H1 (cell line): ENCODE data around the gene CNIH3. TPM values are rescaled to one million over a fixed set of nuclear protein-coding genes. Genes with fewer than 3 reads are reported as not detected.
A peak's percentile ranks its signal among the peaks of the same experiment; 100 is the strongest.

ENCODE experiments used
- CTCF ChIA-PET: fragments of 300-600 bp; sonication (Branson Sonifier 250); formaldehyde crosslinking; loops from one replicate; lab custom pipeline; 2021; ENCODE audit not compliant: partially characterized antibody; lab: Charles Lee
- POLR2A ChIA-PET: fragments of 300-600 bp; sonication (Branson Sonifier 250); formaldehyde crosslinking; loops from one replicate; lab custom pipeline; 2021; ENCODE audit warnings: inconsistent platforms; ENCODE audit not compliant: partially characterized antibody; lab: Charles Lee
- DNase-seq, 2 experiments: peaks; one replicate each; pipeline versions ENCODE4 v3.0.0 to v3.0.0-alpha.2; 2010 to 2022; ENCODE audit warnings: low spot score in 2 of 2, low read depth in 1 of 2, mixed read lengths in 1 of 2
- FAIRE-seq: peaks from 2 replicates; lab custom pipeline; 2011; peaks lifted over from hg19 to GRCh38; lab: Jason Lieb, UNC
- H2AFZ ChIP-seq: 2 replicates; pipeline ENCODE4 v1.8.1; 2012; ENCODE audit warnings: low read length, inconsistent platforms
- H2AK5ac ChIP-seq: 2 replicates; pipeline ENCODE4 v1.6.1; 2013; ENCODE audit warnings: low read depth, low read length
- H2BK120ac ChIP-seq: replicated peaks from 2 replicates; pipeline ENCODE3; 2013; ENCODE audit warnings: low read depth, low read length, inconsistent platforms
- H2BK12ac ChIP-seq: 2 replicates; pipeline ENCODE4 v1.6.1; 2013; ENCODE audit warnings: low read depth, low read length
- H2BK15ac ChIP-seq: 2 replicates; pipeline ENCODE4 v1.6.1; 2013; ENCODE audit warnings: low read length
- H2BK20ac ChIP-seq: 2 replicates; pipeline ENCODE4 v1.6.1; 2013; ENCODE audit warnings: low read length
- H2BK5ac ChIP-seq: 2 replicates; pipeline ENCODE4 v1.6.1; 2013; ENCODE audit warnings: low read depth, low read length
- H3K14ac ChIP-seq: 2 replicates; pipeline ENCODE4 v1.6.1; 2013; ENCODE audit warnings: inconsistent platforms; ENCODE audit not compliant: insufficient read length
- H3K18ac ChIP-seq: 2 replicates; pipeline ENCODE4 v1.6.1; 2013; ENCODE audit warnings: low read length; ENCODE audit errors: extremely low read depth
- H3K23ac ChIP-seq: 2 replicates; pipeline ENCODE4 v1.6.1; 2013; ENCODE audit warnings: inconsistent platforms; ENCODE audit not compliant: insufficient read length
- H3K23me2 ChIP-seq: 2 replicates; pipeline ENCODE4 v1.6.1; 2013; ENCODE audit warnings: low read depth, low read length
- H3K27ac ChIP-seq: 2 replicates; pipeline ENCODE4 v1.6.1; 2011; ENCODE audit warnings: low read depth, low read length, inconsistent platforms
- H3K27me3 ChIP-seq, 4 experiments: replicated peaks in 1 of 4; 1 replicate in 1 of 4; 2 replicates in 3 of 4; pipeline versions ENCODE4 v1.6.1 to v1.8.1; 2011 to 2013; ENCODE audit warnings: low read length in 3 of 4, mild to moderate bottlenecking in 3 of 4, inconsistent platforms in 2 of 4, mixed read lengths in 2 of 4, moderate library complexity in 1 of 4; ENCODE audit not compliant: control insufficient read depth in 3 of 4, insufficient read depth in 3 of 4; ENCODE audit errors: extremely low read depth in 1 of 4
- H3K36me3 ChIP-seq, 4 experiments: 2 replicates each; pipeline versions ENCODE4 v1.6.1 to v1.8.1; 2011 to 2013; ENCODE audit warnings: mild to moderate bottlenecking in 4 of 4, low read length in 3 of 4, moderate library complexity in 2 of 4, control low read depth in 1 of 4, inconsistent platforms in 1 of 4; ENCODE audit not compliant: insufficient read depth in 4 of 4, control insufficient read depth in 2 of 4
- H3K4ac ChIP-seq: replicated peaks from 2 replicates; pipeline ENCODE3; 2013; ENCODE audit warnings: low read length, low read depth, mixed read lengths, inconsistent platforms; ENCODE audit not compliant: insufficient read length
- H3K4me1 ChIP-seq, 4 experiments: replicated peaks in 1 of 4; 1 replicate in 1 of 4; 2 replicates in 3 of 4; pipeline versions ENCODE4 v1.6.1 to v1.8.1; 2011 to 2013; ENCODE audit warnings: low read length in 3 of 4, inconsistent platforms in 2 of 4, mixed read lengths in 1 of 4; ENCODE audit not compliant: insufficient read depth in 4 of 4, control insufficient read depth in 3 of 4
- H3K4me2 ChIP-seq, 2 experiments: 2 replicates each; pipeline versions ENCODE4 v1.6.1 to v1.8.1; 2011 to 2013; ENCODE audit warnings: low read depth in 2 of 2, low read length in 2 of 2, control low read depth in 1 of 2, inconsistent platforms in 1 of 2, mild to moderate bottlenecking in 1 of 2; ENCODE audit not compliant: insufficient read depth in 1 of 2
- H3K4me3 ChIP-seq, 4 experiments: fragments of 200-600, 300-600 bp in 1 of 4; sonication (generic), shearing (Covaris generic), sonication (Bioruptor Twin) in 1 of 4; 2 replicates each; pipeline versions ENCODE4 v1.5.1 to v1.8.1; 2011 to 2016; ENCODE audit warnings: low read length in 4 of 4, low read depth in 3 of 4, control low read depth in 2 of 4, inconsistent platforms in 2 of 4, mild to moderate bottlenecking in 2 of 4, mixed read lengths in 1 of 4, moderate library complexity in 1 of 4; ENCODE audit not compliant: insufficient read depth in 2 of 4; ENCODE audit errors: extremely low read depth in 1 of 4
- H3K56ac ChIP-seq: replicated peaks from 2 replicates; pipeline ENCODE3; 2013; ENCODE audit warnings: low read depth, mild to moderate bottlenecking, mixed read lengths, low read length, inconsistent platforms; ENCODE audit not compliant: insufficient read length
- H3K79me1 ChIP-seq: 2 replicates; pipeline ENCODE4 v1.6.1; 2013; ENCODE audit warnings: low read depth, low read length, control low read depth
- H3K79me2 ChIP-seq, 2 experiments: 2 replicates each; pipeline versions ENCODE4 v1.6.1 to v1.8.1; 2012 to 2013; ENCODE audit warnings: low read length in 2 of 2, mild to moderate bottlenecking in 2 of 2, inconsistent platforms in 1 of 2; ENCODE audit not compliant: insufficient read depth in 2 of 2, control insufficient read depth in 1 of 2
- H3K9ac ChIP-seq, 4 experiments: replicated peaks in 1 of 4; 1 replicate in 1 of 4; 2 replicates in 3 of 4; pipeline versions ENCODE4 v1.6.1 to v1.8.1; 2011 to 2013; ENCODE audit warnings: low read depth in 3 of 4, low read length in 3 of 4, control low read depth in 2 of 4, mild to moderate bottlenecking in 2 of 4, moderate library complexity in 2 of 4, inconsistent platforms in 1 of 4; ENCODE audit errors: extremely low read depth in 1 of 4
- H3K9me3 ChIP-seq, 2 experiments: 2 replicates each; pipeline versions ENCODE4 v1.6.1 to v1.8.1; 2012 to 2013; ENCODE audit warnings: mild to moderate bottlenecking in 2 of 2, moderate library complexity in 2 of 2, control low read depth in 1 of 2, inconsistent platforms in 1 of 2, low read depth in 1 of 2, low read length in 1 of 2, mixed read lengths in 1 of 2; ENCODE audit not compliant: insufficient read depth in 2 of 2
- H4K20me1 ChIP-seq, 2 experiments: replicated peaks in 1 of 2; 2 replicates each; pipeline versions ENCODE3 to v1.8.1; 2011 to 2013; ENCODE audit warnings: inconsistent platforms in 2 of 2, low read length in 2 of 2, mild to moderate bottlenecking in 1 of 2; ENCODE audit not compliant: insufficient read depth in 2 of 2, control insufficient read depth in 1 of 2
- H4K5ac ChIP-seq: 2 replicates; pipeline ENCODE4 v1.6.1; 2013; ENCODE audit warnings: low read length, low read depth, mixed read lengths, inconsistent platforms; ENCODE audit not compliant: insufficient read length
- H4K8ac ChIP-seq: 2 replicates; pipeline ENCODE4 v1.8.0; 2013; ENCODE audit warnings: mild to moderate bottlenecking, moderate library complexity, low read length, inconsistent platforms; ENCODE audit not compliant: insufficient read depth; ENCODE audit errors: extremely low read depth
- H4K91ac ChIP-seq: replicated peaks from 2 replicates; pipeline ENCODE3; 2013; ENCODE audit warnings: low read length, mixed read lengths, inconsistent platforms; ENCODE audit not compliant: insufficient read length
- ASH2L ChIP-seq: fragments of 200-600, 300-600 bp; sonication (generic); IDR thresholded peaks from one replicate; pipeline ENCODE4 v1.7.1; 2017; ENCODE audit warnings: low read length
- BRCA1 ChIP-seq: IDR thresholded peaks from 2 replicates; pipeline ENCODE4 v1.6.1; 2012; ENCODE audit warnings: low read depth, low read length, improper control_type of control experiment
- CEBPB ChIP-seq: IDR thresholded peaks from 2 replicates; pipeline ENCODE4 v1.6.1; 2012; ENCODE audit warnings: low read depth, low read length
- HDAC6 ChIP-seq: IDR thresholded peaks from one replicate; pipeline ENCODE4 v1.7.1; 2012; ENCODE audit warnings: low read depth, mild to moderate bottlenecking, inconsistent platforms, low read length, moderate library complexity
- MAFK ChIP-seq: IDR thresholded peaks from 2 replicates; pipeline ENCODE4 v1.6.1; 2012; ENCODE audit warnings: low read depth, mild to moderate bottlenecking, improper control_type of control experiment, low read length
- PHF8 ChIP-seq: fragments of 200-600 bp; sonication (generic); conservative IDR thresholded peaks from 2 replicates; pipeline ENCODE4 v1.7.1; 2012; ENCODE audit warnings: low read depth, mild to moderate bottlenecking, inconsistent platforms, low read length, moderate library complexity
- POLR2AphosphoS5 ChIP-seq: IDR thresholded peaks from 2 replicates; pipeline ENCODE4 v1.6.1; 2011; ENCODE audit warnings: low read depth, low read length
- SP1 ChIP-seq: IDR thresholded peaks from 2 replicates; pipeline ENCODE4 v1.6.1; 2011; ENCODE audit warnings: low read depth, low read length
- SP2 ChIP-seq: IDR thresholded peaks from 2 replicates; pipeline ENCODE4 v1.6.1; 2012; ENCODE audit warnings: mild to moderate bottlenecking, low read length, inconsistent platforms
- YY1 ChIP-seq: IDR thresholded peaks from 2 replicates; pipeline ENCODE4 v1.6.1; 2011; ENCODE audit warnings: low read depth, mild to moderate bottlenecking, low read length
- WGBS, 2 experiments: shearing (Covaris generic) in 1 of 2; methylation state at CpG; one replicate each; pipeline versions ENCODE4 v1.1.6 to v1.1.7; 2013 to 2015; ENCODE audit warnings: low lambda C conversion rate in 2 of 2, mixed read lengths in 2 of 2, inconsistent platforms in 1 of 2, low coverage in 1 of 2, missing lambda C conversion rate in 1 of 2; ENCODE audit not compliant: insufficient replicate concordance in 2 of 2, insufficient coverage in 1 of 2, insufficient read length in 1 of 2; ENCODE audit errors: extremely low coverage in 1 of 2, missing lambda C conversion rate in 1 of 2; 5-methylcytosine and 5-hydroxymethylcytosine counted together
- polyA plus RNA-seq, 7 experiments: library from polyadenylated mRNA; depleted of rRNA in 3 of 7; stranded (reverse) in 5 of 7; unstranded in 2 of 7; fragments of >200 nt in 5 of 7; fragments of 200-250 nt in 2 of 7; gene quantifications; 1 replicate in 5 of 7; 2 replicates in 1 of 7; 4 replicates in 1 of 7; pipeline versions ENCODE4 v1.2.1 to v1.2.3, GENCODE V29; 2011 to 2013; ENCODE audit warnings: missing spikeins in 2 of 7, mixed read lengths in 2 of 7
- total RNA-seq: library from RNA; stranded (reverse); fragmentation: NEBNext Ultra II Directional; extraction: Animal tissue kit (Norgen Biotek cat#: 25700); gene quantifications from 2 replicates; pipeline ENCODE4 v1.2.1, GENCODE V29; 2021
- TF ChIP-seq, protein P1 (sequence below), 3 experiments: IDR thresholded peaks; 1 replicate in 2 of 3; 2 replicates in 1 of 3; pipeline versions ENCODE4 v1.5.1 to v1.6.1; 2011; ENCODE audit warnings: low read length in 3 of 3, mild to moderate bottlenecking in 3 of 3, inconsistent platforms in 2 of 3, low read depth in 1 of 3, moderate library complexity in 1 of 3; ENCODE audit not compliant: insufficient read depth in 1 of 3; ENCODE audit errors: control extremely low read depth in 1 of 3
- TF ChIP-seq, protein P2 (sequence below): IDR thresholded peaks from 2 replicates; pipeline ENCODE4 v1.6.1; 2011; ENCODE audit warnings: low read depth, mild to moderate bottlenecking, low read length; ENCODE audit not compliant: insufficient read depth

Gene CNIH3
- total and polyA plus RNA-seq, 2 of the 8 experiments (the other 6 are each of a cell fraction or from before 2014, with no cell fraction given): 3.7 to 5.6 TPM

DNA sequence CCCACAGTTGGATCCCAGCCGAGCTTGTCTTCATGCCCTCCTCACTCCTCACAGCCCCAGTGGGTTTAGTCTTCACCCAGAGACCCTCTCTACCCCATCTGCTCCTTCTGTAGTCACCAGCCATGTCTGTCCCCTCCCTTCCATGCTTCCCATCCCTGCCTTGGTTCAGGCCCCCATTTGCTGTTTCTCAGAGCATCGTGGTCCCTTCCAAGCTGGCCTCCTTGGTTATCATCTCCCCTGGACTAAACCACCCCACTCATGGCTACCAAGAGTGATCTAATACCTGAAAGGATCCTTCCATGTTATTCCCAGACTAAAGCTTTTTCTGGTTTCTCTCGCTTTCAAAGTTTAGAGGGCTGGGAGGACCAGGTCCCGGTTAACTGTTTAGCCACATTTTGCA, 8.3 kb downstream of the CNIH3 start:
- Histone ChIP-seq H3K56ac (no peak overlapping the region), H2AFZ (no peak overlapping the region), H3K23me2 (no peaks in the 10 kb centered on the region), H3K9ac (no peak overlapping the region), H2BK5ac (no peak overlapping the region), H4K20me1 (no peaks in the 10 kb centered on the region), H3K14ac (no peak overlapping the region), H3K79me1 (0 out of 2 replicates have a peak, but pooled peaks cover 2% of the 10 kb centered on the region), H4K8ac (no peak overlapping the region), H2BK12ac (no peak overlapping the region), H3K18ac (no peak overlapping the region), H2BK20ac (no peak overlapping the region), H3K79me2 (no peaks in the 10 kb centered on the region), H2AK5ac (no peak overlapping the region), H4K91ac (no peak overlapping the region), H3K9me3 (peaks cover 3 to 4% of the 10 kb centered on the region in 2 experiments; a peak in 3 of 4 replicates), H2BK120ac (no peak overlapping the region), H3K4me3 (no peak overlapping the region), H3K4ac (no peak overlapping the region), H3K27me3 (peaks cover 0 to 10% (median 3%) of the 10 kb centered on the region in 4 experiments; a peak in 5 of 7 replicates), H2BK15ac (0 out of 2 replicates have a peak overlapping the region, but pooled peaks have one; percentile 29), H3K27ac (no peak overlapping the region), H3K23ac (no peak overlapping the region), H3K4me1 (no peaks in the 10 kb centered on the region), H3K4me2 (no peak overlapping the region), H3K36me3 (no peaks in the 10 kb centered on the region), H4K5ac (no peak overlapping the region)
- POLR2A ChIA-PET: interaction anchor here (1.5 kb wide), 1 partner anchor 9 kb away, joined by 4 read pairs; the partner anchor contains the start of gene CNIH3
- FAIRE-seq: no peak
- CTCF ChIA-PET: interaction anchor here (0.5 to 5.2 kb wide), 7 partner anchors 9 to 270 kb away, joined by 3 to 23 read pairs (median 7); no protein-coding TSS in a partner anchor
- no peak for DNase-seq
- 76% methylated on average over 4 of the region's 4 CpGs; no CpG with 5 or more reads in 1 of the 2 experiments for WGBS, 2 experiments
- no peak for TF ChIP-seq SP2
- TF ChIP-seq HDAC6: no peak
- TF ChIP-seq YY1: no peak
- TF ChIP-seq PHF8: no peak
- TF ChIP-seq, protein P1, sequence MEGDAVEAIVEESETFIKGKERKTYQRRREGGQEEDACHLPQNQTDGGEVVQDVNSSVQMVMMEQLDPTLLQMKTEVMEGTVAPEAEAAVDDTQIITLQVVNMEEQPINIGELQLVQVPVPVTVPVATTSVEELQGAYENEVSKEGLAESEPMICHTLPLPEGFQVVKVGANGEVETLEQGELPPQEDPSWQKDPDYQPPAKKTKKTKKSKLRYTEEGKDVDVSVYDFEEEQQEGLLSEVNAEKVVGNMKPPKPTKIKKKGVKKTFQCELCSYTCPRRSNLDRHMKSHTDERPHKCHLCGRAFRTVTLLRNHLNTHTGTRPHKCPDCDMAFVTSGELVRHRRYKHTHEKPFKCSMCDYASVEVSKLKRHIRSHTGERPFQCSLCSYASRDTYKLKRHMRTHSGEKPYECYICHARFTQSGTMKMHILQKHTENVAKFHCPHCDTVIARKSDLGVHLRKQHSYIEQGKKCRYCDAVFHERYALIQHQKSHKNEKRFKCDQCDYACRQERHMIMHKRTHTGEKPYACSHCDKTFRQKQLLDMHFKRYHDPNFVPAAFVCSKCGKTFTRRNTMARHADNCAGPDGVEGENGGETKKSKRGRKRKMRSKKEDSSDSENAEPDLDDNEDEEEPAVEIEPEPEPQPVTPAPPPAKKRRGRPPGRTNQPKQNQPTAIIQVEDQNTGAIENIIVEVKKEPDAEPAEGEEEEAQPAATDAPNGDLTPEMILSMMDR (IDR thresholded peaks at IDR 0.05; ENCODE audit: control extremely low read depth in 1 of 3, insufficient read depth in 1 of 3, low read depth in 1 of 3, low read length in 3 of 3): no peak
- TF ChIP-seq, protein P2, sequence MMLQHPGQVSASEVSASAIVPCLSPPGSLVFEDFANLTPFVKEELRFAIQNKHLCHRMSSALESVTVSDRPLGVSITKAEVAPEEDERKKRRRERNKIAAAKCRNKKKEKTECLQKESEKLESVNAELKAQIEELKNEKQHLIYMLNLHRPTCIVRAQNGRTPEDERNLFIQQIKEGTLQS: no peak
- TF ChIP-seq ASH2L: no peak
- TF ChIP-seq CEBPB: no peak
- no peak for TF ChIP-seq POLR2AphosphoS5
- no peak for TF ChIP-seq BRCA1
- no peak for TF ChIP-seq SP1
- TF ChIP-seq MAFK: no peak
